ENCODE data around the gene BEST3. TPM values are rescaled to one million over a fixed set of nuclear protein-coding genes. Genes with fewer than 3 reads are reported as not detected.
"Not testable (repeated sequence)": the region's sequence is repeated elsewhere in the genome, so short reads cannot be mapped to it uniquely, and the experiment has no call there.

Gene BEST3
- total and polyA plus RNA-seq, 5 experiments from 2014 or later, result not detected

GRCh38 chr12:69627501-69627900, 71.6 kb downstream of the BEST3 start:
- ATAC-seq, result no peak
- no peaks in the 10 kb centered on the region for H3K9me3 Mint-ChIP-seq
- H3K27ac Mint-ChIP-seq, result no peak overlapping the region
- no peak for DNase-seq
- H3K27me3 Mint-ChIP-seq, result peaks cover 0 to 2% (median 0%) of the 10 kb centered on the region in 5 donors
- H3K36me3 Mint-ChIP-seq, result no peaks in the 10 kb centered on the region
- H3K4me1 Mint-ChIP-seq, result peaks cover 0 to 5% (median 3%) of the 10 kb centered on the region in 4 donors
- H3K4me3 Mint-ChIP-seq, result no peak overlapping the region
- POLR2A ChIA-PET, result no interaction called here

- H3K36me3 Mint-ChIP-seq, result no peaks in the 10 kb centered on the region
- peaks cover 0 to 16% (median 4%) of the 10 kb centered on the region in 5 donors for H3K27me3 Mint-ChIP-seq
- H3K4me3 Mint-ChIP-seq, result no peak overlapping the region
- ATAC-seq, result no peak
- POLR2A ChIA-PET, result interaction anchor here (0.6 kb wide), 1 partner anchor 1400 kb away, joined by 6 read pairs; no protein-coding TSS in a partner anchor
- H3K4me1 Mint-ChIP-seq, result peaks cover 0 to 1% (median 0%) of the 10 kb centered on the region in 4 donors
- H3K27ac Mint-ChIP-seq, result no peak overlapping the region
- DNase-seq, result no peak
- no peaks in the 10 kb centered on the region for H3K9me3 Mint-ChIP-seq
Observed at GRCh38 chr12:69623970-69624369, 75.1 kb downstream of the BEST3 start.

DNA sequence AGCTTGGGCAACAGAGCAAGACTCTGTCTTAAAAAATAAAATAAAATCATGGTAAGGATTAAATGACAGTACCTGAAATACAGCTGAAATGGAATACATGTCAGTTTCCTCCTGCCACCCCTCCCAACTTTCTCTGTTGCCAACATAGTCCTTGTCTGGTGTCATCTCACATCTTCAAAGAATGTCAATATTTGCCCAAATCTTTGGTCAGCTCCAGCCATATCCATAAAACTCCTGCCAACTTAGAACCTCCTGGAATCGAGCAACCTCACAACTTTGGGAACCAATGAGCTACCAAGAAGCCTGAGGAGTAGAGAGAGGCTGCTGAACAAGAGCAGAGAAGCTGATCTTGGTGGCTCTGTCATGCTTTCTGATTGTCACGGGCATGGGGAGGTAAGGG, 77.6 kb downstream of the BEST3 start:
- Mint-ChIP-seq H3K9me3 (no peaks in the 10 kb centered on the region), H3K4me3 (no peak overlapping the region), H3K36me3 (no peaks in the 10 kb centered on the region), H3K27me3 (peaks cover 6 to 25% (median 12%) of the 10 kb centered on the region in 5 donors), H3K4me1 (peaks cover 0 to 1% (median 0%) of the 10 kb centered on the region in 4 donors), H3K27ac (no peak overlapping the region)
- ATAC-seq (no peak), DNase-seq (no peak)
- POLR2A ChIA-PET, result no interaction called here

- no peaks in the 10 kb centered on the region for H3K36me3 Mint-ChIP-seq
- H3K27ac Mint-ChIP-seq, result no peak overlapping the region
- POLR2A ChIA-PET, result no interaction called here
- no peak overlapping the region for H3K4me3 Mint-ChIP-seq
- ATAC-seq (no peak), DNase-seq (no peak)
- no peaks in the 10 kb centered on the region for H3K9me3 Mint-ChIP-seq
- H3K27me3 Mint-ChIP-seq, result peaks cover 6 to 28% (median 12%) of the 10 kb centered on the region in 5 donors
- H3K4me1 Mint-ChIP-seq, result peaks cover 0 to 1% (median 0%) of the 10 kb centered on the region in 4 donors
Observed at GRCh38 chr12:69620921-69621320, 78.2 kb downstream of the BEST3 start.

- no peaks in the 10 kb centered on the region for H3K36me3 Mint-ChIP-seq
- no peaks in the 10 kb centered on the region for H3K9me3 Mint-ChIP-seq
- POLR2A ChIA-PET, result no interaction called here
- H3K4me3 Mint-ChIP-seq, result no peak overlapping the region
- H3K27me3 Mint-ChIP-seq, result peaks cover 7 to 37% (median 12%) of the 10 kb centered on the region in 5 donors
- no peak for DNase-seq
- H3K4me1 Mint-ChIP-seq, result peaks cover 0 to 1% (median 0%) of the 10 kb centered on the region in 4 donors
- no peak for ATAC-seq
- H3K27ac Mint-ChIP-seq, result no peak overlapping the region
Observed at GRCh38 chr12:69620077-69620476, 79.0 kb downstream of the BEST3 start.

DNA sequence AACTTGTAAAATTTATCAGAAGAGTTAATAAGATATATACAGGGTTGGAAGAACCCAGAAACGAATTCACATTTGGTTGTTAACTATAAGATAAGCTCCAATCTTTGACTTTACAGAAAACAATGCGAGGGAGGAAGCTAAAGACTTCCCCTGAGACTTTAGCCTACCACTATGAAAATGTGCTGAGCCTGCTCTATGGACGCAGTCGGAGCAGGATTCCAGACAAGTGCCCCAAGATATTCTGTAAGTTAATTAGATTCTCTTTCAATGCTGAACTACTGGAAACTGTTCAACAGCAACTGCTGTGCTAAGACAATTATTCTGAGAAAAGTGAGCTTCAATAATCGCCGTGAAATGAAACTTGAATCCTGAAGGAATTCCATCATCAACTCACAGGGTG, 80.1 kb downstream of the BEST3 start:
- DNase-seq (no peak), ATAC-seq (no peak)
- no peak overlapping the region for H3K4me3 Mint-ChIP-seq
- H3K27me3 Mint-ChIP-seq, result peaks cover 7 to 37% (median 12%) of the 10 kb centered on the region in 5 donors
- no peaks in the 10 kb centered on the region for H3K9me3 Mint-ChIP-seq
- H3K27ac Mint-ChIP-seq, result no peak overlapping the region
- peaks cover 0 to 1% (median 0%) of the 10 kb centered on the region in 4 donors for H3K4me1 Mint-ChIP-seq
- H3K36me3 Mint-ChIP-seq, result no peaks in the 10 kb centered on the region
- POLR2A ChIA-PET, result no interaction called here

- no peaks in the 10 kb centered on the region for H3K36me3 Mint-ChIP-seq
- peaks cover 5 to 21% (median 12%) of the 10 kb centered on the region in 5 donors for H3K27me3 Mint-ChIP-seq
- no peak overlapping the region for H3K27ac Mint-ChIP-seq
- H3K4me3 Mint-ChIP-seq, result no peak overlapping the region
- DNase-seq, result no peak
- no peak for ATAC-seq
- H3K4me1 Mint-ChIP-seq, result no peaks in the 10 kb centered on the region
- no peaks in the 10 kb centered on the region for H3K9me3 Mint-ChIP-seq
- POLR2A ChIA-PET, result no interaction called here
Observed at GRCh38 chr12:69616025-69616424, 83.1 kb downstream of the BEST3 start.

GRCh38 chr12:69613351-69613750, 85.8 kb downstream of the BEST3 start:
- H3K36me3 Mint-ChIP-seq, result no peaks in the 10 kb centered on the region
- DNase-seq (no peak), ATAC-seq (no peak)
- POLR2A ChIA-PET, result no interaction called here
- peaks cover 5 to 21% (median 11%) of the 10 kb centered on the region in 5 donors for H3K27me3 Mint-ChIP-seq
- H3K4me3 Mint-ChIP-seq, result no peak overlapping the region
- no peak overlapping the region for H3K27ac Mint-ChIP-seq
- no peaks in the 10 kb centered on the region for H3K9me3 Mint-ChIP-seq
- H3K4me1 Mint-ChIP-seq, result peaks cover 0 to 6% (median 0%) of the 10 kb centered on the region in 4 donors

DNA sequence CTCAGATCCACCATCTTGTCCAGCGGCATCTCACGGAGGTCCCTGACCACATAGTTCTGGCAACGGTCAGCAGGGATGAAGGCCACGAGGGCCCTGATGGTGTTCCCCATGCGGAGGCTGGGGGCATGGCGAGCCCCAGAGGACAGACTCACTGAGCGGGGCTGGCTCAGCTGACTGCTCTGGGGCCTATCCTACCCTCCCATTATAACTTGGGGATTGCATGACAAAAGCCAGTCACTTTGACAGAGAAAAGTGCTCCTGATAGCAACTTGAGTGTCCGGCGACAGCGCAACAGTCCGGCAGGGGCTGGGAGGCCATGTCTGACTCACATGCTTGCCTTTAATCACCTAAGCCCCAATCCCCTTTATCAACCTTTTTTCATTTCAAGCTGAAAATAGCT, 88.4 kb downstream of the BEST3 start, which contains the start of gene LRRC10:
Gene LRRC10, minus strand, starts transcription at position 179 of the 400 bp plus-strand sequence. Its CDS starts 69 bp downstream, at position 110.
- ATAC-seq (no peak), DNase-seq (no peak)
- Mint-ChIP-seq H3K27me3 (peaks cover 0 to 7% (median 7%) of the 10 kb centered on the region in 5 donors), H3K27ac (no peak within 1 kb of the TSS), H3K4me1 (peaks cover 0 to 8% (median 0%) of the 10 kb centered on the region in 4 donors), H3K9me3 (no peaks in the 10 kb centered on the region), H3K4me3 (no peak within 1 kb of the TSS), H3K36me3 (no peaks in the 10 kb centered on the region)
- POLR2A ChIA-PET, result no interaction called here

DNA sequence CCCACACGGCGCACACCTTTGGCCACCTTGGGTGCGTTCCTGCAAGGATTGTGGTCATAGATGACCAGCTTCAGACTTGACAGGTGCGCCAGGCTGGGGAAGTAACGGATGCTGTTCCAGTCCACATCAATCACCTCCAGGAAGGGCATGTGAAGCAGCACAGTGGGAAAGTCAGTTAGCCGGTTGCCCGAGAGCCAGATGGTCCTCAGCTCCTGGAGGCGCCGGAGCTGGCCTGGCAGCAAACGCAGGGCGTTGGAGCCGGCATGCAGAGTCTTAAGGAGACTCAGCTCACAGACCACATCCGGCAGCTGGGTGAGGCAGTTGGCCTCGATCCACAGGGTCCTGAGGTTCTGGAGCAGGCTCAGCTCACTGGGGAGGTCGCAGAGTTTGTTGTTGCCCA, 89.0 kb downstream of the BEST3 start:
- Mint-ChIP-seq H3K9me3 (no peaks in the 10 kb centered on the region), H3K4me3 (no peak overlapping the region), H3K4me1 (peaks cover 0 to 8% (median 0%) of the 10 kb centered on the region in 4 donors), H3K27me3 (peaks cover 0 to 7% (median 2%) of the 10 kb centered on the region in 5 donors), H3K27ac (no peak overlapping the region), H3K36me3 (no peaks in the 10 kb centered on the region)
- DNase-seq, result no peak
- ATAC-seq, result no peak
- POLR2A ChIA-PET, result no interaction called here

GRCh38 chr12:69608114-69608513, 91.0 kb downstream of the BEST3 start:
- H3K27ac Mint-ChIP-seq, result no peak overlapping the region
- H3K36me3 Mint-ChIP-seq, result peaks cover 3 to 4% (median 4%) of the 10 kb centered on the region in 3 donors
- no peak overlapping the region for H3K4me3 Mint-ChIP-seq
- peaks cover 0 to 8% (median 0%) of the 10 kb centered on the region in 4 donors for H3K4me1 Mint-ChIP-seq
- POLR2A ChIA-PET, result no interaction called here
- ATAC-seq (no peak), DNase-seq (no peak)
- no peaks in the 10 kb centered on the region for H3K9me3 Mint-ChIP-seq
- H3K27me3 Mint-ChIP-seq, result peaks cover 0 to 4% (median 2%) of the 10 kb centered on the region in 5 donors

DNA sequence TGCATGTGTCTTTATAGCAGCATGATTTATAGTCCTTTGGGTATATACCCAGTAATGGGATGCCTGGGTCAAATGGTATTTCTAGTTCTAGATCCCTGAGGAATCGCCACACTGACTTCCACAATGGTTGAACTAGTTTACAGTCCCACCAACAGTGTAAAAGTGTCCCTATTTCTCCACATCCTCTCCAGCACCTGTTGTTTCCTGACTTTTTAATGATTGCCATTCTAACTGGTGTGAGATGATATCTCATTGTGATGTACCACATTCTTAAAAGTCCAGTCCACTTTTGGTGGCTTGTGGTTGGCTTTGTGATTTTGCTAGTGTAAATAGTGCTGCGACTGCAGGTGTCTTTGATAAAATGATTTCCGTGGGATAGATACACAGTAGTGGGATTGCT, 94.8 kb downstream of the BEST3 start:
- H3K27me3 Mint-ChIP-seq, ATAC-seq, DNase-seq, H3K4me3 Mint-ChIP-seq, POLR2A ChIA-PET, H3K9me3 Mint-ChIP-seq, H3K27ac Mint-ChIP-seq, H3K4me1 Mint-ChIP-seq: not testable (repeated sequence)
- peaks cover 14 to 40% (median 15%) of the 10 kb centered on the region in 3 donors for H3K36me3 Mint-ChIP-seq

Measured in naive thymus-derived CD8-positive, alpha-beta T cell (primary cell).